ENCODE results near the gene TBX6. TPM values are rescaled to one million over a fixed set of nuclear protein-coding genes. Genes with fewer than 3 reads are reported as not detected.
A peak's percentile ranks its signal among the peaks of the same experiment; 100 is the strongest.
"Not testable (repeated sequence)": the region's sequence is repeated elsewhere in the genome, so short reads cannot be mapped to it uniquely, and the experiment has no call there.

Gene TBX6
- total and polyA plus RNA-seq, 12 donors, result 0.28 to 1.7 (median 0.57) TPM

DNA sequence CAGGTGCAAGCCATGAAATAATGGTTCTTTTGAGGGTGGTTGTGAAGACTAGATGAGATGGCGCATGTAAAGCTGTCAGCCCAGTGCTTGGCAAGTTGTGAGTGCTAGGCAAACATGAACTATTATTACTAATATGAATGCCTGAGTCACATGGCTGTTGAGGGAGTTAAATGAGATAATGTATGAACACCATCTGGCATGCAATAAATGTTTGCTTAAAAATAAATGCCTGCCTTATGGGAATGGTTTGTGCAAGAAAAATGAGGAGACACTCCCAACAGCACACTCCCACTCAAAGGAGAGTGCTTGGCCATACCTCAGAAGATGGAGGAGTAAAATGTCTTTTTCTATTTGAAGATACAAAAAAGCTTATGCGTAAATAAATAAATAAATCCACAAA lies 27.7 kb upstream of the TBX6 start:
- no peak for TF ChIP-seq CTCF (IDR thresholded peaks at IDR 0.05)
- peaks cover 2 to 43% (median 29%) of the 10 kb centered on the region in 9 donors for H3K4me1 ChIP-seq
- no peak overlapping the region for H3K4me3 ChIP-seq
- H3K27me3 ChIP-seq, result no peaks in the 10 kb centered on the region
- ATAC-seq, result no peak
- 89 to 90% methylated on average over 2 of the region's 2 CpGs for WGBS, 2 donors
- no peaks in the 10 kb centered on the region for H3K9me3 ChIP-seq
- intact Hi-C loops (cut with DNase I), result loop anchor here in 1 of 10 donors (10.0 kb wide), 1 partner anchor 305 kb away; no protein-coding TSS in a partner anchor
- peaks cover 7 to 73% (median 56%) of the 10 kb centered on the region in 9 donors for H3K36me3 ChIP-seq
- DNase-seq, result no peak
- peak overlapping the region in 1 of 10 donors; percentile 9 for H3K27ac ChIP-seq

- intact Hi-C loops (cut with DNase I), result loop anchor here in 1 of 10 donors (10.0 kb wide), 1 partner anchor 307 kb away; no protein-coding TSS in a partner anchor
- H3K36me3 ChIP-seq, result peaks cover 7 to 87% (median 57%) of the 10 kb centered on the region in 9 donors
- DNase-seq (no peak), ATAC-seq (no peak)
- TF ChIP-seq CTCF (IDR thresholded peaks at IDR 0.05), result no peak
- WGBS, 2 donors, result 94 to 96% methylated on average over 10 of the region's 10 CpGs
- H3K9me3 ChIP-seq, result no peaks in the 10 kb centered on the region
- H3K4me3 ChIP-seq, result no peak overlapping the region
- no peak overlapping the region for H3K27ac ChIP-seq
- peaks cover 2 to 42% (median 23%) of the 10 kb centered on the region in 9 donors for H3K4me1 ChIP-seq
- no peaks in the 10 kb centered on the region for H3K27me3 ChIP-seq
These were observed 26.0 kb upstream of the TBX6 start for GRCh38 chr16:30117768-30118167.

- no peak for DNase-seq
- 90 to 92% methylated on average over 16 of the region's 16 CpGs for WGBS, 2 donors
- intact Hi-C loops (cut with DNase I), result loop anchor here in 1 of 10 donors (10.0 kb wide), 1 partner anchor 308 kb away; no protein-coding TSS in a partner anchor
- ATAC-seq, result no peak
- Histone ChIP-seq H3K36me3 (peaks cover 7 to 99% (median 57%) of the 10 kb centered on the region in 9 donors), H3K4me1 (peaks cover under 1 to 34% (median 19%) of the 10 kb centered on the region in 9 donors), H3K4me3 (no peak overlapping the region), H3K9me3 (no peaks in the 10 kb centered on the region), H3K27ac (no peak overlapping the region), H3K27me3 (no peaks in the 10 kb centered on the region)
- no peak for TF ChIP-seq CTCF (IDR thresholded peaks at IDR 0.05)
These were observed 24.8 kb upstream of the TBX6 start for GRCh38 chr16:30116291-30117207.

DNA sequence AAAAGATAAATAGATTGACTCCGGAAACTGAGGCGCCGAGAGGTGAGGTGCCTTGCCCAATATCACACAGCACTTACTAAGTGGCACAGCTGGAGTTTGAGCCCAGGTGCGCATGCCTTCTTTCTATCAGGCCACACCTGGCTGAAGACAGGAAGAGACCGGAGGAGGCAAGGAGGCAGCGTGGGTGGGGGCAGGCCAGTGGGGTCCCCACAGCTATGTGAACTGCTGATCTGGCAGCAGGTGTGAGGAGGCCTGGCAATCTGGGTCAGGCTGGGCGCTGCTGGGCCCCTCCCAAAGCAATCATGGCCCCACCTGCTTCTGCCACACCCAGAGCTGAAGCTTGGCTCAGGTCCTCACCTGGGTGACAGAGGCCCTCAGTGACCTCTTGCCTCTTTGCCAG lies 23.5 kb upstream of the TBX6 start:
- no peak for TF ChIP-seq CTCF (IDR thresholded peaks at IDR 0.05)
- Histone ChIP-seq H3K27ac (peak overlapping the region in 1 of 10 donors; percentile 14), H3K4me1 (peaks cover 0 to 20% (median 7%) of the 10 kb centered on the region in 9 donors), H3K4me3 (no peak overlapping the region), H3K9me3 (no peaks in the 10 kb centered on the region), H3K27me3 (no peaks in the 10 kb centered on the region), H3K36me3 (peaks cover 7 to 100% (median 57%) of the 10 kb centered on the region in 9 donors)
- ATAC-seq (no peak), DNase-seq (no peak)
- intact Hi-C loops (cut with DNase I), result loop anchor here in 1 of 10 donors (10.0 kb wide), 1 partner anchor 310 kb away; no protein-coding TSS in a partner anchor
- WGBS, 2 donors, result 95 to 97% methylated on average over 7 of the region's 7 CpGs

DNA sequence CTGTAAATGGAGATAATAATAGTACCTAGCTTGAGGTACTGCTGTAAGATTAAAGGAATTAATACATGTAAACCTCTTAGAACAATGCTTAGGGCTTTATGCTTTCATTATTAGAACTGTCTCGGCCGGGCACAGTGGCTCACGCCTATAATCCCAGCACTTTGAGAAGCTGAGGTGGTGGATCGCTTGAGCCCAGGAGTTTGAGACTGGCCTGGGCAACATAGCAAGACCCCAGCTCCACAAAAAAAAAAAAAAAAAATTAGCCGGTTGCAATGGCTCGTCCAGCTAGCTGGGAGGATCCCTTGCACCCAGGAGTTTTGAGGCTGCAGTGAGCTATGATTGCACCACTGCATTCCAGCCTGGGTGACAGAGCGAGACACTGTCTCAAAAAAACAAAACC lies 23.1 kb upstream of the TBX6 start:
- Histone ChIP-seq H3K4me1 (peaks cover 0 to 16% (median 3%) of the 10 kb centered on the region in 9 donors), H3K27ac (peak overlapping the region in 1 of 10 donors; percentile 14), H3K36me3 (peaks cover 7 to 100% (median 54%) of the 10 kb centered on the region in 9 donors)
- not testable (repeated sequence) for H3K4me3 ChIP-seq, DNase-seq, H3K9me3 ChIP-seq, ATAC-seq, H3K27me3 ChIP-seq
- 95% methylated on average over 7 of the region's 7 CpGs for WGBS, 2 donors
- intact Hi-C loops (cut with DNase I), result loop anchor here in 1 of 10 donors (10.0 kb wide), 1 partner anchor 310 kb away; no protein-coding TSS in a partner anchor

Measured in heart right ventricle (tissue), 16 donors.